Activated T-helper 2 cell treated with anti-CD3 and anti-CD28 coated beads, Interferon-gamma antibody, Interleukin-2, Interleukin-4, amounts not matched to agents 10 μg/mL and 5 μg/mL and 100 μg/mL, durations not matched to agents 14 hours and 24 hours and 36 hours (primary cell): ENCODE data around the gene ACACA. TPM values are rescaled to one million over a fixed set of nuclear protein-coding genes. Genes with fewer than 3 reads are reported as not detected.
"Not testable (repeated sequence)": the region's sequence is repeated elsewhere in the genome, so short reads cannot be mapped to it uniquely, and the experiment has no call there.

Experiments
- DNase-seq: peaks from one replicate; pipeline ENCODE4 v3.0.0; 2021; ENCODE audit warnings: low spot score
- H3K27ac Mint-ChIP-seq: one replicate; pipeline ENCODE4 v1.8.0; 2021; ENCODE audit warnings: mixed read lengths
- H3K27me3 Mint-ChIP-seq: one replicate; pipeline ENCODE4 v1.8.0; 2021; ENCODE audit warnings: low read depth, mixed read lengths
- H3K36me3 Mint-ChIP-seq: one replicate; pipeline ENCODE4 v1.8.0; 2021; ENCODE audit warnings: low read depth, mixed read lengths
- H3K4me1 Mint-ChIP-seq: one replicate; pipeline ENCODE4 v1.8.0; 2021; ENCODE audit warnings: low read depth, mixed read lengths
- H3K4me3 Mint-ChIP-seq: one replicate; pipeline ENCODE4 v1.8.0; 2021; ENCODE audit warnings: low read depth, mild to moderate bottlenecking, moderate library complexity, mixed read lengths
- H3K9me3 Mint-ChIP-seq: one replicate; pipeline ENCODE4 v1.8.0; 2021; ENCODE audit warnings: mixed read lengths
- intact Hi-C: fragments of 100-400 bp; cut with micrococcal nuclease; formaldehyde crosslinking; loops from one replicate; pipeline ENCODE4 v1.15.1; 2023
- total RNA-seq: library from RNA; stranded (reverse); gene quantifications from 2 replicates; pipeline ENCODE4 v1.2.3, GENCODE V29; 2022

Gene ACACA
- 109 and 110 TPM in 2 replicates for total RNA-seq

- H3K36me3 Mint-ChIP-seq = peaks cover 61% of the 10 kb centered on the region
- H3K9me3 Mint-ChIP-seq = no peaks in the 10 kb centered on the region
- intact Hi-C loops = loop anchor here (2.0 to 10.0 kb wide), 3 partner anchors 84 to 1318 kb away; partner anchors contain the start of gene SYNRG
- H3K4me3 Mint-ChIP-seq = peak within 1 kb of the TSS; percentile 97
- peak; percentile 74 for DNase-seq
- no peaks in the 10 kb centered on the region for H3K27me3 Mint-ChIP-seq
- H3K4me1 Mint-ChIP-seq = peaks cover 42% of the 10 kb centered on the region
- H3K27ac Mint-ChIP-seq = peak within 1 kb of the TSS; percentile 94
These were observed at the start of gene ACACA, which contains the start of gene TADA2A for GRCh38 chr17:37406635-37407461. Gene ACACA, minus strand, starts transcription at chr17:37406836. Its CDS starts 537 bp downstream, at chr17:37406299. Gene TADA2A, plus strand, starts transcription at chr17:37406886. Its CDS starts 4,480 bp downstream, at chr17:37411366.

GRCh38 chr17:37450112-37450511 is 43.5 kb upstream of the ACACA start:
- peaks cover 43% of the 10 kb centered on the region for H3K36me3 Mint-ChIP-seq
- peaks cover 3% of the 10 kb centered on the region for H3K4me1 Mint-ChIP-seq
- no peaks in the 10 kb centered on the region for H3K9me3 Mint-ChIP-seq
- no peak for DNase-seq
- intact Hi-C loops = no loop called here
- H3K27ac Mint-ChIP-seq = no peak overlapping the region
- H3K4me3 Mint-ChIP-seq = no peak overlapping the region
- no peaks in the 10 kb centered on the region for H3K27me3 Mint-ChIP-seq

- Mint-ChIP-seq H3K4me3 (no peak overlapping the region), H3K36me3 (peaks cover 55% of the 10 kb centered on the region), H3K27ac (no peak overlapping the region), H3K9me3 (no peaks in the 10 kb centered on the region), H3K4me1 (peaks cover 3% of the 10 kb centered on the region), H3K27me3 (no peaks in the 10 kb centered on the region)
- no peak for DNase-seq
- intact Hi-C loops = no loop called here
These were observed 41.0 kb upstream of the ACACA start for GRCh38 chr17:37447641-37448040.

GRCh38 chr17:37446027-37446426 is 39.4 kb upstream of the ACACA start:
- peaks cover 64% of the 10 kb centered on the region for H3K36me3 Mint-ChIP-seq
- no peak for DNase-seq
- no peak overlapping the region for H3K4me3 Mint-ChIP-seq
- H3K9me3 Mint-ChIP-seq = no peaks in the 10 kb centered on the region
- H3K27ac Mint-ChIP-seq = no peak overlapping the region
- no peaks in the 10 kb centered on the region for H3K27me3 Mint-ChIP-seq
- intact Hi-C loops = no loop called here
- peaks cover 3% of the 10 kb centered on the region for H3K4me1 Mint-ChIP-seq

GRCh38 chr17:37441369-37442014 is 34.9 kb upstream of the ACACA start:
- H3K27ac Mint-ChIP-seq, H3K9me3 Mint-ChIP-seq: not testable (repeated sequence)
- peaks cover 69% of the 10 kb centered on the region for H3K36me3 Mint-ChIP-seq

GRCh38 chr17:37440424-37440823 is 33.8 kb upstream of the ACACA start:
- intact Hi-C loops = no loop called here
- no peaks in the 10 kb centered on the region for H3K27me3 Mint-ChIP-seq
- no peak for DNase-seq
- H3K36me3 Mint-ChIP-seq = peaks cover 70% of the 10 kb centered on the region
- peaks cover 6% of the 10 kb centered on the region for H3K4me1 Mint-ChIP-seq
- no peak overlapping the region for H3K27ac Mint-ChIP-seq
- H3K4me3 Mint-ChIP-seq = no peak overlapping the region
- H3K9me3 Mint-ChIP-seq = no peaks in the 10 kb centered on the region

More at GRCh38 chr17:37441369-37442014, 34.9 kb upstream of the ACACA start:
- H3K27me3 Mint-ChIP-seq, intact Hi-C loops, H3K4me3 Mint-ChIP-seq, DNase-seq, H3K4me1 Mint-ChIP-seq: not testable (repeated sequence)

GRCh38 chr17:37438141-37438540 is 31.5 kb upstream of the ACACA start:
- DNase-seq = no peak
- Mint-ChIP-seq H3K36me3 (peaks cover 69% of the 10 kb centered on the region), H3K9me3 (no peaks in the 10 kb centered on the region), H3K4me1 (peaks cover 6% of the 10 kb centered on the region), H3K27ac (no peak overlapping the region), H3K4me3 (no peak overlapping the region), H3K27me3 (no peaks in the 10 kb centered on the region)
- intact Hi-C loops = no loop called here

- no peaks in the 10 kb centered on the region for H3K27me3 Mint-ChIP-seq
- H3K27ac Mint-ChIP-seq = no peak overlapping the region
- no peak for DNase-seq
- peaks cover 51% of the 10 kb centered on the region for H3K36me3 Mint-ChIP-seq
- no peaks in the 10 kb centered on the region for H3K9me3 Mint-ChIP-seq
- intact Hi-C loops = loop anchor here (5.0 kb wide), 1 partner anchor 175 kb away; the partner anchor contains the start of gene SYNRG
- peaks cover 24% of the 10 kb centered on the region for H3K4me1 Mint-ChIP-seq
- H3K4me3 Mint-ChIP-seq = no peak overlapping the region
These were observed 26.0 kb upstream of the ACACA start for GRCh38 chr17:37432671-37433070.

- Mint-ChIP-seq H3K36me3 (peaks cover 62% of the 10 kb centered on the region), H3K4me3 (peak overlapping the region; percentile 51), H3K27ac (peak overlapping the region; percentile 92), H3K9me3 (no peaks in the 10 kb centered on the region), H3K27me3 (no peaks in the 10 kb centered on the region), H3K4me1 (peaks cover 24% of the 10 kb centered on the region)
- no peak for DNase-seq
- intact Hi-C loops = loop anchor here (2.0 to 5.0 kb wide), 2 partner anchors 59 to 177 kb away; partner anchors contain the start of genes DUSP14 and SYNRG
These were observed 23.5 kb upstream of the ACACA start for GRCh38 chr17:37430051-37430627.

- peaks cover 67% of the 10 kb centered on the region for H3K36me3 Mint-ChIP-seq
- no peaks in the 10 kb centered on the region for H3K9me3 Mint-ChIP-seq
- H3K4me1 Mint-ChIP-seq = peaks cover 24% of the 10 kb centered on the region
- H3K27me3 Mint-ChIP-seq = no peaks in the 10 kb centered on the region
- intact Hi-C loops = no loop called here
- peak overlapping the region; percentile 92 for H3K27ac Mint-ChIP-seq
- no peak for DNase-seq
- H3K4me3 Mint-ChIP-seq = peak overlapping the region; percentile 51
These were observed 22.8 kb upstream of the ACACA start for GRCh38 chr17:37429453-37429852.

- intact Hi-C loops = no loop called here
- Mint-ChIP-seq H3K9me3 (no peaks in the 10 kb centered on the region), H3K36me3 (peaks cover 63% of the 10 kb centered on the region), H3K27me3 (no peaks in the 10 kb centered on the region), H3K4me1 (peaks cover 24% of the 10 kb centered on the region), H3K4me3 (no peak overlapping the region), H3K27ac (no peak overlapping the region)
- no peak for DNase-seq
These were observed 22.4 kb upstream of the ACACA start for GRCh38 chr17:37429039-37429438.

- peaks cover 9% of the 10 kb centered on the region for H3K4me1 Mint-ChIP-seq
- H3K27me3 Mint-ChIP-seq = no peaks in the 10 kb centered on the region
- intact Hi-C loops = no loop called here
- no peak for DNase-seq
- H3K27ac Mint-ChIP-seq = no peak overlapping the region
- H3K4me3 Mint-ChIP-seq = no peak overlapping the region
- no peaks in the 10 kb centered on the region for H3K9me3 Mint-ChIP-seq
- peaks cover 54% of the 10 kb centered on the region for H3K36me3 Mint-ChIP-seq
These were observed 18.6 kb upstream of the ACACA start for GRCh38 chr17:37425268-37425667.
